Prostate gland (tissue), 2 donors: ENCODE measurements around the gene FUT8. TPM values are rescaled to one million over a fixed set of nuclear protein-coding genes. Genes with fewer than 3 reads are reported as not detected.

ENCODE experiments used
- DNase-seq: peaks from one replicate; pipeline ENCODE4 v3.0.0-alpha.2; 2019; ENCODE audit warnings: low spot score
- H3K27ac ChIP-seq, 2 donors: fragments of 200-600 bp; sonication (generic); 2 replicates each; pipeline ENCODE4 v1.5.1; 2017 to 2019
- H3K27me3 ChIP-seq: fragments of 200-600 bp; sonication (generic); replicated peaks from 2 replicates; pipeline ENCODE4 v1.5.1; 2019; ENCODE audit not compliant: insufficient read depth
- H3K36me3 ChIP-seq, 2 donors: fragments of 200-600 bp; sonication (generic); 1 replicate in 1 of 2; 2 replicates in 1 of 2; pipeline versions ENCODE4 v1.5.1 to v1.8.1; 2017 to 2019
- H3K4me1 ChIP-seq: fragments of 200-600 bp; sonication (generic); replicated peaks from 2 replicates; pipeline ENCODE4 v1.5.1; 2019
- H3K4me3 ChIP-seq, 2 donors: fragments of 200-600 bp; sonication (generic); 2 replicates each; pipeline ENCODE4 v1.5.1; 2017 to 2019
- H3K9me3 ChIP-seq: fragments of 200-600 bp; sonication (generic); 2 replicates; pipeline ENCODE4 v1.5.1; 2017
- POLR2A ChIP-seq: fragments of 450-650 bp; IDR thresholded peaks from one replicate; pipeline ENCODE4 v1.6.1; 2016; ENCODE audit warnings: antibody characterized with exemption, mild to moderate bottlenecking
- POLR2AphosphoS5 ChIP-seq: sonication (generic); formaldehyde crosslinking; IDR thresholded peaks from one replicate; pipeline ENCODE4 v1.6.1; 2017; ENCODE audit warnings: antibody characterized with exemption
- WGBS: methylation state at CpG from one replicate; pipeline ENCODE4 v1.1.5; 2018; 5-methylcytosine and 5-hydroxymethylcytosine counted together
- intact Hi-C: fragments of 100-400 bp; cut with DNase I; formaldehyde crosslinking; loops from one replicate; pipeline ENCODE4 v1.14.2; 2022
- total RNA-seq, 2 donors: library from RNA; depleted of rRNA; stranded (reverse); fragments of >200 nt; gene quantifications; one replicate each; pipeline ENCODE4 v1.1.0, GENCODE V29; 2016
- TF ChIP-seq, protein P1 (sequence below), 4 experiments: fragments of 200-600 bp in 2 of 4; fragments of 450-650 bp in 2 of 4; sonication (generic) in 2 of 4; IDR thresholded peaks; 1 replicate in 3 of 4; 2 replicates in 1 of 4; pipeline ENCODE4 v1.5.1; 2016 to 2019; ENCODE audit warnings: antibody characterized with exemption in 4 of 4, mild to moderate bottlenecking in 2 of 4, moderate library complexity in 2 of 4

The FUT8 gene
- total RNA-seq, 2 donors from 2014 or later: 12.4 to 27.9 TPM

GRCh38 chr14:65552724-65553123, 140.2 kb downstream of the FUT8 start:
- no peak overlapping the region for H3K27ac ChIP-seq
- 96% methylated on average over 4 of the region's 4 CpGs for WGBS
- no peaks in the 10 kb centered on the region for H3K4me1 ChIP-seq
- H3K9me3 ChIP-seq: no peaks in the 10 kb centered on the region
- no peaks in the 10 kb centered on the region for H3K36me3 ChIP-seq
- H3K4me3 ChIP-seq: no peak overlapping the region
- intact Hi-C loops: no loop called here
- no peaks in the 10 kb centered on the region for H3K27me3 ChIP-seq
- no peak for DNase-seq
- TF ChIP-seq POLR2A (no peak), POLR2AphosphoS5 (no peak)
- TF ChIP-seq, protein P1, sequence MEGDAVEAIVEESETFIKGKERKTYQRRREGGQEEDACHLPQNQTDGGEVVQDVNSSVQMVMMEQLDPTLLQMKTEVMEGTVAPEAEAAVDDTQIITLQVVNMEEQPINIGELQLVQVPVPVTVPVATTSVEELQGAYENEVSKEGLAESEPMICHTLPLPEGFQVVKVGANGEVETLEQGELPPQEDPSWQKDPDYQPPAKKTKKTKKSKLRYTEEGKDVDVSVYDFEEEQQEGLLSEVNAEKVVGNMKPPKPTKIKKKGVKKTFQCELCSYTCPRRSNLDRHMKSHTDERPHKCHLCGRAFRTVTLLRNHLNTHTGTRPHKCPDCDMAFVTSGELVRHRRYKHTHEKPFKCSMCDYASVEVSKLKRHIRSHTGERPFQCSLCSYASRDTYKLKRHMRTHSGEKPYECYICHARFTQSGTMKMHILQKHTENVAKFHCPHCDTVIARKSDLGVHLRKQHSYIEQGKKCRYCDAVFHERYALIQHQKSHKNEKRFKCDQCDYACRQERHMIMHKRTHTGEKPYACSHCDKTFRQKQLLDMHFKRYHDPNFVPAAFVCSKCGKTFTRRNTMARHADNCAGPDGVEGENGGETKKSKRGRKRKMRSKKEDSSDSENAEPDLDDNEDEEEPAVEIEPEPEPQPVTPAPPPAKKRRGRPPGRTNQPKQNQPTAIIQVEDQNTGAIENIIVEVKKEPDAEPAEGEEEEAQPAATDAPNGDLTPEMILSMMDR (IDR thresholded peaks at IDR 0.05): no peak

DNA sequence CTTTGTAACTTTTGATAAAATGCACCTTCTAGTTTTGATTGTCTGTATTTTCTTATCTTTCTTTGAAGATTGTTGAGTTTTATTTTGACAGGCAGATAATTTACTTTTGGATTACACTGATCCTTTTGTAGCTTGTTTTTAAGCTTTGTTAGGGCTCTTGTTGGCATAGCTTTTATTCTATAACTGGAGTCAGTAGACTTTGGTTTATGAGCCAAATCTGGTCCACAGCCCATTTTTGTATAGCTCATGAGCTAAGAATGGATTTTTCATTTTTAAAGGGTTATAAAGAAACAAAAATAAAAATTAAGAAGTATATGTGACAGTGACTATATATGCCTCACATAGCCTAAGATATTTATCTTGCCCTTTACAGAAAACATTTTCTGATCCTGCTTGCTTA, 142.3 kb downstream of the FUT8 start:
- no peak for TF ChIP-seq POLR2AphosphoS5
- no peak for TF ChIP-seq POLR2A
- TF ChIP-seq, protein P1 (IDR thresholded peaks at IDR 0.05): no peak

GRCh38 chr14:65555358-65555757, 142.8 kb downstream of the FUT8 start:
- no peak overlapping the region for H3K27ac ChIP-seq
- H3K9me3 ChIP-seq: no peaks in the 10 kb centered on the region
- H3K27me3 ChIP-seq: no peaks in the 10 kb centered on the region
- no peaks in the 10 kb centered on the region for H3K36me3 ChIP-seq
- intact Hi-C loops: no loop called here
- no peak for DNase-seq
- no peak overlapping the region for H3K4me3 ChIP-seq
- H3K4me1 ChIP-seq: no peaks in the 10 kb centered on the region
- TF ChIP-seq, protein P1 (IDR thresholded peaks at IDR 0.05): no peak
- TF ChIP-seq POLR2A (no peak), POLR2AphosphoS5 (no peak)

More for the DNA sequence above, 142.3 kb downstream of the FUT8 start:
- Histone ChIP-seq H3K36me3 (no peaks in the 10 kb centered on the region), H3K27me3 (no peaks in the 10 kb centered on the region), H3K27ac (no peak overlapping the region), H3K9me3 (no peaks in the 10 kb centered on the region), H3K4me1 (no peaks in the 10 kb centered on the region), H3K4me3 (no peak overlapping the region)
- no peak for DNase-seq
- intact Hi-C loops: no loop called here

GRCh38 chr14:65558363-65558762, 145.8 kb downstream of the FUT8 start:
- Histone ChIP-seq H3K9me3 (no peaks in the 10 kb centered on the region), H3K27ac (no peak overlapping the region), H3K36me3 (no peaks in the 10 kb centered on the region), H3K4me3 (no peak overlapping the region), H3K4me1 (no peaks in the 10 kb centered on the region), H3K27me3 (no peaks in the 10 kb centered on the region)
- DNase-seq: no peak
- intact Hi-C loops: no loop called here
- TF ChIP-seq POLR2A (no peak), POLR2AphosphoS5 (no peak)
- TF ChIP-seq, protein P1 (IDR thresholded peaks at IDR 0.05): no peak
- 53% methylated on average over 2 of the region's 2 CpGs for WGBS

- Histone ChIP-seq H3K27ac (no peak overlapping the region), H3K4me3 (no peak overlapping the region), H3K36me3 (no peaks in the 10 kb centered on the region), H3K4me1 (no peaks in the 10 kb centered on the region), H3K9me3 (no peaks in the 10 kb centered on the region), H3K27me3 (no peaks in the 10 kb centered on the region)
- intact Hi-C loops: no loop called here
- no peak for TF ChIP-seq POLR2A
- no peak for TF ChIP-seq POLR2AphosphoS5
- TF ChIP-seq, protein P1 (IDR thresholded peaks at IDR 0.05): no peak
- DNase-seq: no peak
- WGBS: 75% methylated on average over 2 of the region's 2 CpGs
Measured at GRCh38 chr14:65560340-65561027, 148.0 kb downstream of the FUT8 start.
